Hepatocyte (in vitro differentiated cells): ENCODE measurements around the gene NMNAT3. TPM values are rescaled to one million over a fixed set of nuclear protein-coding genes. Genes with fewer than 3 reads are reported as not detected.

Source experiments
- DNase-seq: peaks from one replicate; pipeline ENCODE4 v3.0.0-alpha.2; 2016; ENCODE audit warnings: low spot score
- H2AFZ ChIP-seq: fragments of 200-600 bp; sonication (generic); 2 replicates; pipeline ENCODE4 v1.6.0; 2016; ENCODE audit warnings: antibody characterized with exemption, mild to moderate bottlenecking
- H3K27ac ChIP-seq: fragments of 200-600 bp; sonication (generic); 2 replicates; pipeline ENCODE4 v1.5.1; 2016; ENCODE audit warnings: mild to moderate bottlenecking
- H3K27me3 ChIP-seq: fragments of 200-600 bp; sonication (generic); 2 replicates; pipeline ENCODE4 v1.6.1; 2016
- H3K36me3 ChIP-seq: fragments of 200-600 bp; sonication (generic); replicated peaks from 2 replicates; pipeline ENCODE4 v1.5.1; 2016; ENCODE audit warnings: low read depth; ENCODE audit not compliant: insufficient read depth
- H3K4me1 ChIP-seq: fragments of 200-600 bp; sonication (generic); 2 replicates; pipeline ENCODE4 v1.5.1; 2016; ENCODE audit warnings: mild to moderate bottlenecking, moderate library complexity; ENCODE audit not compliant: insufficient read depth
- H3K4me2 ChIP-seq: fragments of 200-600 bp; sonication (generic); 2 replicates; pipeline ENCODE4 v1.6.0; 2016
- H3K4me3 ChIP-seq: fragments of 200-600 bp; sonication (generic); 2 replicates; pipeline ENCODE4 v1.5.1; 2016; ENCODE audit warnings: mild to moderate bottlenecking
- H3K79me2 ChIP-seq: fragments of 200-600 bp; sonication (generic); 2 replicates; pipeline ENCODE4 v1.6.0; 2017; ENCODE audit warnings: mild to moderate bottlenecking
- H3K9me2 ChIP-seq: fragments of 200-600 bp; sonication (generic); replicated peaks from 2 replicates; pipeline ENCODE4 v1.6.0; 2017; ENCODE audit warnings: mild to moderate bottlenecking; ENCODE audit not compliant: insufficient read depth
- H3K9me3 ChIP-seq: fragments of 200-600 bp; sonication (generic); 2 replicates; pipeline ENCODE4 v1.5.1; 2016; ENCODE audit warnings: low read depth, mild to moderate bottlenecking
- H4K20me1 ChIP-seq: fragments of 200-600 bp; sonication (generic); 2 replicates; pipeline ENCODE4 v1.6.0; 2016; ENCODE audit warnings: mild to moderate bottlenecking; ENCODE audit not compliant: insufficient read depth, poor library complexity, severe bottlenecking
- CTCF ChIP-seq: fragments of 200-600 bp; sonication (generic); IDR thresholded peaks from 2 replicates; pipeline ENCODE4 v1.5.1; 2016; ENCODE audit warnings: antibody characterized with exemption, mild to moderate bottlenecking; ENCODE audit not compliant: poor library complexity
- EZH2 ChIP-seq: fragments of 200-600 bp; sonication (generic); IDR thresholded peaks from 2 replicates; pipeline ENCODE4 v1.6.1; 2016; ENCODE audit warnings: antibody characterized with exemption, mild to moderate bottlenecking, borderline replicate concordance
- EZH2phosphoT487 ChIP-seq: fragments of 200-600 bp; sonication (generic); IDR thresholded peaks from one replicate; pipeline ENCODE4 v1.6.1; 2018; ENCODE audit warnings: antibody characterized with exemption, mild to moderate bottlenecking, low read depth, moderate library complexity; ENCODE audit not compliant: unreplicated experiment, severe bottlenecking
- WGBS: methylation state at CpG from one replicate; pipeline ENCODE4 v1.1.6; 2016; ENCODE audit warnings: low lambda C conversion rate; ENCODE audit errors: missing lambda C conversion rate; 5-methylcytosine and 5-hydroxymethylcytosine counted together
- polyA plus RNA-seq: library from polyadenylated mRNA; unstranded; fragments of >200 nt; fragmentation: Nextera tagmentation; extraction: Ambion mirVana; gene quantifications from 2 replicates; pipeline ENCODE4 v1.2.1, GENCODE V29; 2016
- total RNA-seq: library from RNA; depleted of rRNA; stranded (reverse); fragments of >200 nt; gene quantifications from 2 replicates; pipeline ENCODE4 v1.2.3, GENCODE V29; 2014

The NMNAT3 gene
- total and polyA plus RNA-seq, 2 experiments from 2014 or later, result 4.7 to 8.3 TPM

DNA sequence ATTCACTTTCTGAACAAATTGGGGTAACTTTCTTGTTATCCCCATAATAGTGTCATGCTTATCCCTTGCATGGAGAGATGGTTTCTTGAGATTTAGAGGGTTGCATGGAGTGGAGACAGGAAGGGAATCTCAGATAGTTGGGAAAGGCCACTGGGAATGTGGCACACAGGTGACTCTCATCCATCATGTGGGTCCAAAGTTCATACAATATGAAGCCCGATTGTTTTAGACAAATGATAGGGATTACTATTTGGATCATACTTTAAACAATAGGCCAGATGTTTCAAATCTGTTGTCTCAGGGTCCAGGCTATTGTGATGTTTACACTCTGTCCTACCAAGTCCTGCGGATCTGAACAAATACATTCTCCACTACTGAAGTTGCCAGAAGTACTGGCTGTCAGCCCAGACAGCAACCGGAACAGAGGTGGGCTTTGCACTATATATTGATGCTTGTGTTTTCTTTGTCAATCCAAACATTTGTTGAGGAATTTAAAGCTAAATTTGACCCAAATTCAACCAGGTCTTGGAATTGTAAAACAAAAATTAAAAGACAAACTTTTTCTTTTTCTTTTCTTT, 39.2 kb upstream of the NMNAT3 start:
- peaks cover 5% of the 10 kb centered on the region for H3K27me3 ChIP-seq
- H3K27ac ChIP-seq, result no peak overlapping the region
- no peaks in the 10 kb centered on the region for H3K36me3 ChIP-seq
- TF ChIP-seq CTCF, result no peak
- no peak overlapping the region for H2AFZ ChIP-seq
- whole genome bisulfite sequencing, result 46% methylated on average over 3 of the region's 3 CpGs
- H3K4me1 ChIP-seq, result no peaks in the 10 kb centered on the region
- H3K9me3 ChIP-seq, result no peaks in the 10 kb centered on the region
- no peaks in the 10 kb centered on the region for H3K79me2 ChIP-seq
- H3K4me3 ChIP-seq, result no peak overlapping the region
- H3K4me2 ChIP-seq, result no peak overlapping the region
- no peak for DNase-seq
- no peaks in the 10 kb centered on the region for H4K20me1 ChIP-seq
- no peaks in the 10 kb centered on the region for H3K9me2 ChIP-seq

DNA sequence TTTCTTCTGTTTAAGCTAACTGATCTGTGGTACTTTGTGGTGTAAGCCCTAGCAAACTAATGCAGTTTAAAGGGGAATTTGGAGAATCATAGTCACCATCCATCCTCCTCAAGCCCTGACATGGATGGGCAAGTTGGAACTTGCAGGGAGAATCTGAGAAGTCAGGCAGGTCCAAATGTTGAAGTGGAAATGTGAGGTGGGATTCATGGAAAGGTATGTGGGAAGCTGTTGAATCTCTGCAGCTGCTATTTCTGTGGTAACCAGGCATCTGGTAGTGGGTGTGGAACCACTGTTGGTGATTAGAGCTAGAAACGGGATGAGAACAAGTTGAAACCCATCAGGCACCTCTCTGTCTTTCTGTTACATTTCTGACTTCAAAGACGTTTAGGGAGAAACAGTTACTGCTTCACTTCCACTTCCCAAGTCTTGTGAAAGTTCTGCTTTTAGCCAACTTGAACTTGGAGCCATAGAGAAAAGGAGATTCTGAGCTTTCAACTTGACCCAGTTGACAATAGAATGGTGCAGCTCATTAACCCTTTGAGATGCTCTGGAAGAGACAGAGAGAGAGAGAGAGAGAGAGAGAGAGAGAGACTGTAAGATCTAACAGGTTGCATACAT, 38.1 kb upstream of the NMNAT3 start:
- no peak overlapping the region for H3K4me3 ChIP-seq
- no peaks in the 10 kb centered on the region for H3K4me1 ChIP-seq
- no peaks in the 10 kb centered on the region for H3K36me3 ChIP-seq
- H3K79me2 ChIP-seq, result no peaks in the 10 kb centered on the region
- no peak overlapping the region for H3K4me2 ChIP-seq
- DNase-seq, result no peak
- H3K9me2 ChIP-seq, result no peaks in the 10 kb centered on the region
- no peak overlapping the region for H2AFZ ChIP-seq
- TF ChIP-seq EZH2phosphoT487 (no peak), CTCF (no peak), EZH2 (no peak)
- H3K9me3 ChIP-seq, result no peaks in the 10 kb centered on the region
- no peak overlapping the region for H3K27ac ChIP-seq
- no peaks in the 10 kb centered on the region for H4K20me1 ChIP-seq
- 77% methylated on average over 2 of the region's 2 CpGs for WGBS
- peaks cover 2% of the 10 kb centered on the region for H3K27me3 ChIP-seq

DNA sequence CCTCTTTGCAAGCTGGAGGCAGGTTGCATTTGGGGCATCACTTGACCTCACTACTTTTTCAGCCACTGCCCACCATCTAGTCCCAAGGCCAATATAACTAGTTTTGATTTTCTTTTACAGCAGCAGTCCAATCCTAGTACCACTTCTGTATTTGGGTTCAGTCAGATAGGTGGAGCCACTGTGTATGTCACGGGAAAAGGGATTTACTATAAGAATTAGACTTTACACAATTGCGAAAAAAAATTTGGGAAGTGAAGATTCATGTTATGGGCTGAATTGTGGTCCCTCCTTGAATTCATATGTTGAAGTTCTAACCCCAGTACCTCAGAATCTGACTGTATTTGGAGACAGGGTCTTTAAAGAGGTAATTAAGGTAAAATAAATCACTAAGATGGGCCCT, 37.4 kb upstream of the NMNAT3 start:
- Histone ChIP-seq H3K27me3 (no peaks in the 10 kb centered on the region), H3K9me3 (no peaks in the 10 kb centered on the region), H2AFZ (no peak overlapping the region), H3K36me3 (no peaks in the 10 kb centered on the region), H3K9me2 (no peaks in the 10 kb centered on the region), H3K27ac (no peak overlapping the region), H3K4me2 (no peak overlapping the region), H3K4me3 (no peak overlapping the region), H3K4me1 (no peaks in the 10 kb centered on the region), H4K20me1 (no peaks in the 10 kb centered on the region), H3K79me2 (no peaks in the 10 kb centered on the region)
- no peak for DNase-seq
- no peak for TF ChIP-seq CTCF
- TF ChIP-seq EZH2phosphoT487, result no peak
- TF ChIP-seq EZH2, result no peak
- WGBS, result 93% methylated on average over 2 of the region's 2 CpGs
